GM18858 (cell line): ENCODE data around the gene FAM210A.

Experiments used
- ATAC-seq: cut with Tn5 transposase; IDR thresholded peaks from one replicate; pipeline ENCODE4 v1.9.1; 2021; ENCODE audit not compliant: unreplicated experiment

FAM210A gene

GRCh38 chr18:13623348-13623747, 103.0 kb downstream of the FAM210A start:
- no peak for ATAC-seq

GRCh38 chr18:13622751-13623150, 103.6 kb downstream of the FAM210A start:
- ATAC-seq: no peak

GRCh38 chr18:13621886-13622619, 104.3 kb downstream of the FAM210A start:
- no peak for ATAC-seq

- no peak for ATAC-seq
Observed at GRCh38 chr18:13621446-13621849, 104.9 kb downstream of the FAM210A start.

- no peak for ATAC-seq
Observed at GRCh38 chr18:13620818-13621445, 105.4 kb downstream of the FAM210A start.

GRCh38 chr18:13620206-13620672, 106.1 kb downstream of the FAM210A start:
- ATAC-seq: no peak

- no peak for ATAC-seq
Observed at GRCh38 chr18:13619505-13620205, 106.7 kb downstream of the FAM210A start.

- ATAC-seq: no peak
Observed at GRCh38 chr18:13618760-13619438, 107.5 kb downstream of the FAM210A start.

- no peak for ATAC-seq
Observed at GRCh38 chr18:13617826-13618515, 108.4 kb downstream of the FAM210A start.

- no peak for ATAC-seq
Observed at GRCh38 chr18:13616525-13617035, 109.8 kb downstream of the FAM210A start.

GRCh38 chr18:13616041-13616440, 110.3 kb downstream of the FAM210A start:
- no peak for ATAC-seq

GRCh38 chr18:13615432-13615861, 110.9 kb downstream of the FAM210A start:
- ATAC-seq: no peak

GRCh38 chr18:13614641-13615288, 111.6 kb downstream of the FAM210A start:
- ATAC-seq: no peak

- ATAC-seq: no peak
Observed at GRCh38 chr18:13613591-13614501, 112.5 kb downstream of the FAM210A start.
